HG03039 (cell line): ENCODE results near the gene AMER3.
"Not testable (repeated sequence)": the region's sequence is repeated elsewhere in the genome, so short reads cannot be mapped to it uniquely, and the experiment has no call there.

Experiments
- ATAC-seq: cut with Tn5 transposase; IDR thresholded peaks from one replicate; pipeline ENCODE4 v1.9.1; 2021; ENCODE audit warnings: mild to moderate bottlenecking, moderate library complexity; ENCODE audit not compliant: unreplicated experiment

Gene AMER3

GRCh38 chr2:130755256-130756052 is at the start of gene AMER3:
Gene AMER3 (plus strand): TSS chr2:130755540. CDS start chr2:130762073, 6,533 bp downstream.
- ATAC-seq = no peak

DNA sequence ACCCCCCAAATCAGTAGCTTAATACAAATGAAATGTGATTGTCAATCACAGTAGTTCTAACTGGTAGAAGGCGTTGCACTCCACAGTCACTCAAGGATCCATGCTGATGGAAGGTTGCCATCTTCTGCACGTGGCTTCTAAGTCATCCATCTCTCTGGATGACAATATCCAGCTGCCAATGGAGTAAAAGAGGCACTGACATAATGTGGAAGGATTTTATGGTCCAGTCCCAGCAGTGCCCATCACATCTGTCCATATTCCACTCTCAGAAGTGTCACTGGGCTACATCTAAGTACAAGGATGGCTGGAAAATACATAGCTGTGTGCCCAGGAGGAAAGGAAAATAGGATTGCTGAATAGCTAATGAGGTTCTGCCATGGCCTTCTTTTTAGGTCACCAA is 40.5 kb upstream of the AMER3 start:
- ATAC-seq = not testable (repeated sequence)

DNA sequence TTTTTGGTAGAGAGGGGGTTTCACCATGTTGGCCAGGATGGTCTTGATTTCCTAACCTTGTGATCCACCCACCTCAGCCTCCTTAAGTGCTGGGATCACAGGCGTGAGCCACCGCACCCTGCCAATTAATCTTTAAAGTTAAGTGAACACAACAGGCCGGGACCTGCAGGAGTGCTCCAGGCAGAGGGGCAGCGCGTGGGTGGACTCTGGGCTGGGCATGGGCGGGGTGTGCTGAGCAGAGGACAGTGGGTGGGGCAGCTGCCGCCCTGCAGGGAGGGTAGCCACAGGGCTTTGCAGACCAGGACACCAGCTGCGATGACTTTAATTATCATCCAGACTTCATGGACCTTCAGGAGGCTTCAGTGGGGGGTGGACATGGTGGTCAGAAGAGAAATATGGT is 35.3 kb upstream of the AMER3 start:
- ATAC-seq = no peak

DNA sequence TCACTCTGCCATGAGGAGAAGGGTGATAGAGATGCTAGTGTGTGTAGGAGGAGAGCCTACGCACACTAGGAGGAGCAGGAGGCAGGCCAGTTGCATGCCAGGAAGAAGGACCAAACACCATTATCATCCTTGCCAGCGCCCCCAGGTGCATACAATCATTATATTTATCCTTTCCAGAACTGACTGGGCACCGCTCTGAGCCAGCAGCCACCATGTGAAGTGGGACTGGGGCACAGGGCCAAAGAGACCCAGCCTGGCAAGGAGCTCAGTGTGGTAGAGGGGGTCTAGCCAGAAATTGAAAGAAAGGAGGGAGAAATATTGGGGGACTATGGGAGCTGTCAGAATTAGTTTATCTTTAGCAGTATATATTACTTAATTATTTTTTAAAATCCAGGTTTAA is 34.8 kb upstream of the AMER3 start:
- ATAC-seq = no peak

DNA sequence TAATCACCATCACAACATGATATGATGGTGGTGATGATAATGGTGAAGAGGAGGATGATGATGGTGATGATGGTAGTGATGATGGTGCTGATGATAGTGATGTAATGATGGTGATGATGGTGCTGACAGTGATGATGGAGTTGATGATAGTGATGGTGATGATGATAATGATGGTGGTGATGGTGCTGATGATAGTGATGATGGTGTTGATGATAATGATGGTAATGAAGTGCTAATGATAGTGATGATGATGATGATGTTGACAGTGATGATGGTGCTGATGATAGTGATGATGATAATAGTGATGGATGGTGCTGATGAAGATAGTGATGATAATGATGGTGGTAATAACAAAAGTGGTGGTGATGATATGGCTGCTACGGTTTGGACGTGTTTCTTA is 30.9 kb upstream of the AMER3 start:
- no peak for ATAC-seq

DNA sequence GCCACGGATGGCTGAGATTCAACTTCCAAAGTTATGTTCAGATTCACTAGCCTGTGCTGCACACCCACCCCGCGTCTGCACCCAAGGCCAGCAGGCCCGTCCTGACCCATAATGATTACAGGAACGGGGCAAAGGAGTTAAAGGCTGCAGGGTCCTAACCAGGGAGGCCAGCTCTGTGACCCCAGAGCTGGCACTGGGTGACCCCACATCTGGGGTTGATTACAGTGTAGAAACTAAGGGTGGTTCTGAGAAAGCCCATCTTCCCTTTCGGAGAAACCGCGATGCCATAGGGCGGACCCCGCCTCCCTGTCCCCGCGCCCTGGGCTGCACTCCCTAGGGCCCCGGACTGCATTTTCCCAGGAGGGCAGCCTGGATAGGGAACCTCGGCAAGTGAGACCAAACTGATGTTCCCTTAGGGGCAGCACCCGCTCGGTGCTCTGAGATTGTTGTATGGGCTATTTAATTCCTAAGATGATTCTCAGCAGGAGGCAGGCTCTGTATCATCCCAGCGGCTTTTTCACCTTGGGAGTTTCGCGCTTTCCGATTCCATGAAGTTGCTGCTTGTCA is 28.6 kb upstream of the AMER3 start:
- no peak for ATAC-seq

DNA sequence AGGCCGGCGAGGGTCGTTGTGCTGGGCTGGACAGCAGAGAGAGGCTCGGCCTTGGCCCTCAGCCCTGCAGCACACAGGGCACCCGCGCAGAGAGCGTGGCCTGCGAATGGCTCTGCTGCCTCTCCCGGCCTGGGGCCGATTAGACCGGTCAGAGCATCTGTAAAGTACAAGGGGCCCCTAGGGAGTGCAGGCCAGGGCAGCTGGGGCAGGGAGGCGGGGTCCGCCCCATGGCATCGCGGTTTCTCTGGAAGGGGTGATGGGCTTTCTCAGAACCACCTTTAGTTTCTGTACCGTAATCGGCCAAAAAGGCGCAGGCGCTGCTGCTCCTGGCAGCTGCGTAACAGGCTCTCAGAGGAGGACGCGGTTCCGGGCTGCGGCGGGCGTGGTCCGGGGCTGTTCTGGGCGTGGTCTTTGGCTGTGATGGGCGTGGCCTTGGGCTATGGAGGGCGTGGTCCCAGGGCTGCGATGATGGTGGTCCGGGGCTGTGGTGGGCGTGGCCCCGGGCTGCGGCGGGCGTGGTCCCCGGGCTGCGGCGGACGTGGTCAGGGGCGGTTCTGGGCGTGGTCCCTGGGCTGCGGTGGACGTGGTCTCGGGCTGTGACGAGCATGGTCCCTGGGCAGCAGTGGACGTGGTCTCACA is 27.9 kb upstream of the AMER3 start:
- peak; percentile 89 for ATAC-seq

- peak; percentile 12 for ATAC-seq
Observed at GRCh38 chr2:130728007-130728454, 27.3 kb upstream of the AMER3 start.

GRCh38 chr2:130728549-130729316 is 26.6 kb upstream of the AMER3 start, which contains the start of gene GPR148:
Gene GPR148 (plus strand): TSS chr2:130729070. CDS start chr2:130729152, 82 bp downstream.
- no peak for ATAC-seq

DNA sequence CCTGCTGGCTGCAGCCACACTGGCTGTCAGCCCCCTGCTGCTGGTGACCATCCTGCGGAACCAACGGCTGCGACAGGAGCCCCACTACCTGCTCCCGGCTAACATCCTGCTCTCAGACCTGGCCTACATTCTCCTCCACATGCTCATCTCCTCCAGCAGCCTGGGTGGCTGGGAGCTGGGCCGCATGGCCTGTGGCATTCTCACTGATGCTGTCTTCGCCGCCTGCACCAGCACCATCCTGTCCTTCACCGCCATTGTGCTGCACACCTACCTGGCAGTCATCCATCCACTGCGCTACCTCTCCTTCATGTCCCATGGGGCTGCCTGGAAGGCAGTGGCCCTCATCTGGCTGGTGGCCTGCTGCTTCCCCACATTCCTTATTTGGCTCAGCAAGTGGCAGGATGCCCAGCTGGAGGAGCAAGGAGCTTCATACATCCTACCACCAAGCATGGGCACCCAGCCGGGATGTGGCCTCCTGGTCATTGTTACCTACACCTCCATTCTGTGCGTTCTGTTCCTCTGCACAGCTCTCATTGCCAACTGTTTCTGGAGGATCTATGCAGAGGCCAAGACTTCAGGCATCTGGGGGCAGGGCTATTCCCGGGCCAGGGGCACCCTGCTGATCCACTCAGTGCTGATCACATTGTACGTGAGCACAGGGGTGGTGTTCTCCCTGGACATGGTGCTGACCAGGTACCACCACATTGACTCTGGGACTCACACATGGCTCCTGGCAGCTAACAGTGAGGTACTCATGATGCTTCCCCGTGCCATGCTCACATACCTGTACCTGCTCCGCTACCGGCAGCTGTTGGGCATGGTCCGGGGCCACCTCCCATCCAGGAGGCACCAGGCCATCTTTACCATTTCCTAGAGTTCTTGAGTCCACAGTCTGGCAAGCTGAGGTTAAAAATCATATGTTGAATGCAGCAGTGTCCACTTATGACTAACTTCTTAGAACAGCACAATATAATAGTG is 25.7 kb upstream of the AMER3 start:
- ATAC-seq = no peak

GRCh38 chr2:130732257-130732656 is 23.1 kb upstream of the AMER3 start:
- not testable (repeated sequence) for ATAC-seq

GRCh38 chr2:130735200-130735599 is 20.1 kb upstream of the AMER3 start:
- ATAC-seq = no peak

DNA sequence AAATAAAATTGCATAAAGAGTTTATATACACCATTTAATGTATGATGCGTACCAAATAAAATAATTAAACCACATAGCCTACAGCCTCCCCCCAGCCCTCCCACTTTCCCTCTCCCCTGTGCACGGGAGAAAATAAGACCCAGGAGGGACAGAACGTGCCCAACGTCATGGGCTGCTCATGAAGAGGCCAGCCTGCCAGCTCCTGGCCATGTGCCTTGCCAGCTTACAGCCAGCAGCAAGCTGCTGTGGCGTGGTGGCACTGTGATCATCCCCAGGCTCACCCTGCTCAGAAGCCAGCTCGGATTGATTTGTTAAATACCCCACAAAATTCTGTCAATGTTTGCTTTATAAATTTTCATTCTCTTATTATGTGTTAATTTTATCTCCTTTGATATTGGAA is 18.9 kb upstream of the AMER3 start:
- ATAC-seq = no peak

DNA sequence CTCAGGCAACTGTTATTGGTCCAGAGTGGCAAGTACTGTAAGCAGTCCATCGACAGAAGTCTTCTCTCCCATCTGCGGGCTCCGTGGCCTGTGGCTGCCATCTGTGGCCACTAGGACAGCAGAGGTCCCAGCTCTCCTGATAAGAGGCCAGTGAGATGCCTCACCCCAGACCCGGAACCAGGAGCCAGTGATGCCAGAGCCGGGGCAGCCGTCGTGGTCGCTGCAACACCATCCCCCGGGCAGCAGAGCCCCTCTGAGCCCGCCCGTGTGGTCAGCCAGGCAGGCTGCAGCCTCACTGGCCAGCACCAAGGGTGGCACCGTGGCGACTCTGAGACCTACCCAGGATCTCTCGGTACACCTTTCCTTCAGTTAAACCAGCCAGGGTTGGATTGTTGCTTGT is 17.7 kb upstream of the AMER3 start:
- ATAC-seq = no peak

DNA sequence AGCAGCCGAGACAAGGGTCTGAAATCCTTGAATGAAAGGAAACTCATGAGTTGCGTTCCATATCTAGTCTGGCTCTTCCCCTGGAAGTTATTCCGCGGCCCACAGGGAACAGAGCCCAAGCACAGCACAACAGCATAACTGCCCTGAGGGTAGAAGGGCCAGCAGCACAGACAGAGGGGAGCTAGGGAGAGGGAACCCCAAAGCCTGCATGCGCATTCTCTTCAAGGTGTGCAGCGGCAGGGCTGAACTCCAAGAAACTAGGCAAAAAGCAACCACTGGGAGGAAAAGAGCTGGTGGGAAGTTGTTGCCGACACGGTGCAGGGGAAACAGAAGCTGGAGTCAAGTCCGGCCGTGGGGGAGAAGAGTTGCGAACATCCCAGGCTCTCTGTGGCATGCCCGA is 14.7 kb upstream of the AMER3 start:
- no peak for ATAC-seq

DNA sequence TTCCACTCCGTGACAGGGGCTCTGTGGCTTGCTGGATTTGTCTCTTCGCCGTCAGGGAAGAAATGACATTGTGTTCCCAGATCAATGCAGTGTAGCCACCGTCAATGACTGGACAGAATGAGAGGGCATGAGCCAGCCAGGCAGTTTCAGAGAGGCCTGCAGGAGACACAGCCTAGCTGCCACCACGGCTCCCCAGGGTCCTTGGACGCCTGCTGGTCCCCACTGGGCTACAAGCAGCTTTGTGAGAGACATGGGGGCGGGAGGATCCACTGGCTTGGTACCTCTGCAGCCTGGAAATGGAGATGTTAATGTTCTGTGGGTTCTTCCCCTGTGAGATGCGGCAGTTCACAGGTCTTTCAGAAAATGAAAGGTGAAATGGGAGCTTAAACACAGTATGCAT is 12.1 kb upstream of the AMER3 start:
- ATAC-seq = no peak

GRCh38 chr2:130744287-130745117 is 10.8 kb upstream of the AMER3 start:
- ATAC-seq = no peak

- no peak for ATAC-seq
Observed at GRCh38 chr2:130749078-130749477, 6.3 kb upstream of the AMER3 start.

GRCh38 chr2:130749641-130750040 is 5.7 kb upstream of the AMER3 start:
- ATAC-seq = no peak
